Skin of body (tissue), 2 donors: ENCODE results near the gene DEK. TPM values are rescaled to one million over a fixed set of nuclear protein-coding genes. Genes with fewer than 3 reads are reported as not detected.

ENCODE experiments used
- DNase-seq: peaks from one replicate; lab custom pipeline; 2025; lab: John Stamatoyannopoulos, UW
- total RNA-seq: library from RNA; depleted of rRNA; stranded (reverse); fragments of >200 nt; gene quantifications from one replicate; pipeline ENCODE4 v1.2.3, GENCODE V29; 2014

The DEK gene
- total RNA-seq, 1 donor from 2014 or later, result 125 TPM

DNA sequence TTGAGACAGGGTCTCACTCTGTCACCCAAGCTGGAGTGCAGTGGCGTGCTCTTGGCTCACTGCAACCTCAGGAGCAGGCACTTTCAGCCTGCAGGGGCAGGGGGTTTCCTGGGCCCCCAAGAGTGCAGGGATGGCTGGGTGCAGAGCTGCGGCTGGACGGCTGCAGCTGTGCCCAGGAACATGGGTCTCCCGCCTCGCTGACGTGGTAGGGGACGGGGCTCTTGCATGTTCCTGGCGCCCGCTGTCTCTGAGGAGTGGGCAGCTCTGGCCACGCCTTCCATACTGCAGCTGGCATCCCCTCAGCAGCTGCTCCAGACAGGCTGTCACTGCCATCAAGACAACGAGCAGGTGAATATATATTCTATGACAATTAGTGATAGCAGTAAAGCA, 2.2 kb upstream of the DEK start:
- DNase-seq, result no peak

DNA sequence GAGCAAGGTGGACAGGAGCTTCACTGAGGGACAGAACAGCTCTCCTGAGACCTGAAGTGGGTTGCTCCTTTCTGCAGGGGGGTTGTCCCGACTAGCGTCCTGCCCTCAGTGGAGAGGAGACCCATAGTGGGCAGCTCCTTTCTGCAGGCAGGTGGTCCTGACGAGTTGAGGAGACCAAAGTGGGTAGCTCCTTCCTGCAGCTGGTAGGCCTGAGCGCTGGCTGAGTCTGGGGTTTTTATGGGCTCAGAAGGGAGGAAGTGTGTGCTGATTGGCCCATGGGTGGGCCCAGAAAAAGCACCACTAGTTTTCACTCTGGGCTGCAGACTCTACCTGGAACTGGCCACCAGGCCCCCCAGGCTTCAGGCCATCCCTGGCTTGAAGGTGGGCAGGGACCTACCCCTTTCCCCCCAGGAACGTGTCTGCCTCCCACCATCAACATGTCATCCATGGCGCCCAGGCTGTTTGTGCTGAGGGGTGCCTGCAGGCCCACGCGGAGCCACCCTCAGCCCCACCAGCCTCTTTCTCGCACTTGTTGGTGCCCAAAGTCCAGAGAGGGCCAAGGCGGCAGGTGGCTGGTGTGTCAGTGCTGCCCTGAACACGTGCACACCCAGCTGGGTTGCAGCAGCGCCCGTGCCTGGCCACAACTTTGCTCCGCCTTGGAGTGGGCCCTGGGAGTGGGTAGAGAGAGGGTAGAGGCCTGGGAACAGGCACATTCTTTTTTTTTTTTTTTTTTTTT, 1.6 kb upstream of the DEK start:
- DNase-seq, result no peak

DNA sequence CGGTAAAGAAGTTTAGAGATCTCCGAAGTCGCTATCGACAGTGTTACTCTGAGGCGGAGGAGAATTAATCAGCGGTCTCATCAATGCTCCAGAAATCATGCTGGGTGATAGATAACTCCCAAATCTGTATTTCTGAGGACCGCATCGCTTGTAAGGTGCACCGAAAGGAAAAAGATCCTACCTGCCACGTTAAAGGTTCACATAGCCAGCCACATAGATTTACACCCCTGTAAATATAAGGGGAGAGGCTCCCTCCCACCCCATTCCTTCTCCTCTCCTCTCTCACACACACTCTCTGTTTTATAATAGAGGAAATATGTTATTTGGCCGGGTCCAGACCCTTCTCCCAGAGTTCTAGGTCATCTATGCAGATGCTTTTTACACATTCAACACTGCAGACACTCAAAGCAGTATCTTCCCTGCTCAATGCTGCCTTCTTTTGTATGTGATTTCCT, 620 bp upstream of the DEK start:
- DNase-seq, result no peak

DNA sequence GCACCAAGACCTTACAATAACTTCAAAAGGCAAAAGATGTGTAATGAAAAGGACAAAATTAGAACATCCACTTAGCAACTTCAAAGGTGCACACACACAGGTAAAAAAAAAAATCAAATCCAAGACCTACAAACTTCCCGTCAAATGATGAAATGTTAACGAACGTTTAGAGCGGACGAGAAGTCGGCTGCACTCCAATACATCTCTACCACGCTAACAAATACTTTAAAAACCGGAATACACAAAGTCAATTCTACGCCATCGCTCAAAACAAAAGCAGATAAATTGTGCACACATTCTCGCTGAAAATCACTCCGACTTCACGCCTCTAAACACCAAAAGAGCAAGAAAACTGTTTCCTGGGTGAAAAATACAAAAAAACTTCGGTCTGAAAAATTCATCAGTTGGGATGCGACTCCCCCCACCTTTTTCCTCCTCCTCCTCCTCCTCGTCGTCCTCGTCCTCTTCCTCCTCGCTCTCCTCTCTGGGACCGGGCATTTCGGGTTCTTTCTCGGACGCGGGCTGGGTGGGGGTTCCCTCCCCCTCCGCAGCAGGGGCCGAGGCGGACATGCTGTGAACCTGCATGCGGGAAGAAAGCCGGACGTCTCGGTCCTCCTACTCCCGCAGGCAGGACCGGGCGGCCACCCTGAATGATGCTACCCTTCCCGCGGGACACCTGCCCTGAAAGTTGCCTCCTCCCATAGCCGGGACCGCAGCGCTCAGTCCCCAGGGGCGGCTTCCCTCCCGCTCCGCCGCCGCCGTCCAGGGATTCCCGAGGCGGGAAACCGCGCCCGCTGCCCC, 712 bp downstream of the DEK start:
- peak; percentile 34 for DNase-seq

DNA sequence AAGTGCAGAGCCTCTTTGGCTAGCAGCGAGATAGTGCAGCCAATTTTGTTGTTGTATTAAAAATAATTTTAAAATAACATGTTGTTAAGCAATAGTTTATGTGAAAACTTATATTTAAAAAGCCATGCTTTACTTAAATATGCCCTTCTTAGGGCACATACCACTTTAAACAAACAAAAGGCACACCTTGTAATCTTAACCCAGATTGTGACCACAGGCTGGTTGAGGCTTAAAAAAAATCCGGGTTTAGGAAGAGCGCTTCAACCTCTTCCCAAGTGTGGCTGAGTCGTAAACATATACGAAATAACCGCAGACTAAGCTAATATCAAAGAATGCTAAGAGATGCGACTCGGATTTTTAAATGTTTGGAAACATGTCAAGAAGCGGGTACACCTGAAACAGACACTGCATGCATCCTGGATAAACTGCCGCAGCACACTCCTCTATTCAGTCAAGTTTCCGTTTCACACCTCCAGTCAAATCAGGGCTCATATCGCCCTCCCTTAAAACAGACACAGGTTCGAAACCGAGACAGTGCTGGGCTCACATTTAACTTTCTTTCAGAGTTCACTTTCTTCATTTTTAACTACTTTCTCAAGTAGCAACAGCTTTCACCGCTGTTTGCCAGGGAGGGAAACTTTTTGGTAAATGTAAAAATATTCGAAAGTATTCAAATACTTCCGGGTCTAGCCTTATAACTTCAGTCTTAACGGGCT, 1.5 kb downstream of the DEK start:
- DNase-seq, result peak; percentile 14

DNA sequence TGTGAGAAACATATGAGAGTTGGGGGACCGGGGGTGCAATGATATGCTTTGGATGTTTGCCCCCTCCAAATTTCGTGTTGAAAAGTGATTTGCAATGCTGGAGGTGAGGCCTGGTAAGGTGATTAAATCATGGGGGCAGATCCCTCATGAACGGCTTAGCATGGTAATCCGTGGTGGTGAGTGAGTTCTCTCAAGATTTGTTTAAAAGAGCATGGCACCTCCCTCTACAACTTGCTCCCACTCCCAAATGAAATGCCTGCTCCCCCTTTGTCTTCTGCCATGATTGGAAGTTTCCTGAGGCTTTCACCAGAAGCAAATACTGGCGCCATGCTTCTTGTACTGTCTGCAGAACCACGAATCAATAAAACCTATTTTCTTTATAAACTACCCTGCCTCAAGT, 2.5 kb downstream of the DEK start:
- no peak for DNase-seq

DNA sequence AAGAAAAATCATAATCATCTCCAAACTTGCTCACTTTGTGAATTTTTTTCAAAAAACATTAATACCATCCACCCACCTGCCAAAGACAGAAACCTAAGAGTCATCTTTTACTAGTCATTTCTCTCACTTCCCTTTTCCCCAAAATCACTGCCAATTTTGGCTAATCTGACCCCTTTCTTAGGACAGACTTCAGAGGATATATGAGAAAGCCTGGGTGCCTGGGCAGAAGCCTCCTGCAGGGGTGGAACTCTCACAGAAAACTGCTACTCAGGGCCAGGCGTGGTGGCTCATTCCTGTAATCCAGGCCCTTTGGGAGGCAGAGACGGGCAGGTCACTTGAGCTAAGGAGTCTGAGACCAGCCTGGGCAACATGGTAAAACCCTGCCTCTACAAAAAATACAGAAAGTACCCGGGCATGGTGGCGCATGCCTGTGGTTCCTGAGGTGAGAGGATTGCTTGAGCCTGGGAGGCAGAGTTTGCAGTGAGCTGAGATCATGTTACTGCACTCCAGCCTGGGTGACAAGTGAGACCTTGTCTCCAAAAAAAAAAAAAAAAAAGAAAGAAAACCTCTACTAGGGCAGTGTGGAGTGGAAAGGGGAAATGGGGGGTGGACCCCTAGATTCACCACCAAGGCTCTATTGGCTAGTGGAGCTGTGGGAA, 3.8 kb downstream of the DEK start:
- DNase-seq, result no peak

DNA sequence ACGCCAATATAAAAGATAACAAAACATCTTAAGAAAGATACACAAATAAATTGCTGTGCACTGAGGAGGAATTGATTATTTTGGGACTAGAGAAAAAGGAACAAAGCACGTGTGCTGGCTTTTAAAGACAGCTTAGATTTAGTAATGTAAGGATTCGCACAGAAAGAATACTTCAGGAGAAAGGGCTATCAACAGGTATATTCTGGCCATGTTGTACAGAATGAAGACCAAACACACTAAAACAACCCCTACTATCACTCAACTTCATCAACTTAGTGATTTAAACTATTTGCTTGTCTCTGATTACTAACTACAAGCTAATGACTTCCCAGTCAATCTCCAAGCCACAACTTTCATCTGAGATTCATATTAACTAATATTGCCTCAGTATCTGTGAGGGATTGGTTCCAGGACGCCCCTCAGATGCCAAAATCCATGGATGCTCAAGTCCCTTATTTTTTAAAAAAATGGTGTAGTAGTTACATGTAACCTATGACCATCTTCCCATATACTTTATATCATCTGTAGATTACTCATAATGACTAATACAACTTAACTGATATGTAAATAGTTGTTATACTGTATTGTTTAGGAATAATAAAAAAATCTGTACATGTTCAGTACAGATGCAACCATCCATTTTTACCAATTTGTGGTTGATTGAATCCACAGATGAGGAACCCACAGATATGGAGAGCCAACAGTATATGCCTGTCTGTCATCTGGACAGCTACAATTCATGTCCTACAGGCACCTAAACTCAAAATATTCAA, 4.5 kb downstream of the DEK start:
- DNase-seq, result no peak

DNA sequence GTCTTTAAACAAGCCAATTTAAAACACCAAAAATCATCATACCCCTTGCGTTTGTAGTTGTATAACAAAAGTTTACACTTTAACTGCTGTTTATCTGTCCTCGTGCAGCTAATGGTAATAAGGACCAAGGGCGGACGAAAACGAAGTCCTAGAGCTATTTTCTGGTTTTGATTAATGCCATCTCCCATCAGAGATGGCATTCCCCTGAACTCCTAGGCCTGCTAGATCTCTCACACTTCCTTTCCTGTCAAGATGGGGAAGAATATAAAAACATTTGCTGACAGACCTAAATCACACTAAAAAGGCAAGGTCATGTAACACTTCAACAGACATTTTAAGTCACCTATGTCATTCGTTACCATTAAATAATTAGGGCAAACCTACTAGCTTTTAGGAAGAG, 9.5 kb downstream of the DEK start:
- DNase-seq, result no peak

DNA sequence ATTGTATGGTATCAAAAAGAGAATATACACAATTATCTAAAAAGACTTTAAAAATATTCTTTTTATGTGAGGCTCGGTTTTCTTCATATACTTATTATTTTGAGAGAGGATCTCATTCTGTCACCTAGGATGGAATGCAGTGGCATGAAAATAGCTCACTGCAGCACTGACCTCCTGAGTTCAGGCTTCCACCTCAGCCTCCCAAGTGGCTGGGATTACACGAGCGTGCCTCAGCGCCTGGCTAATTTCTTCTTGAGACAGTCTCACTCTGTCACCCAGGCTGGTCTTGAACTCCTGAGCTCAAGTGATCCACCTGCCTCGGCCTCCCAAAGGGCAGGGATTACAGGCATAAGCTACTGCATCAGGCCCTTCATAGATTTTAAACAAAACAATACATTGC, 10.7 kb downstream of the DEK start:
- no peak for DNase-seq

DNA sequence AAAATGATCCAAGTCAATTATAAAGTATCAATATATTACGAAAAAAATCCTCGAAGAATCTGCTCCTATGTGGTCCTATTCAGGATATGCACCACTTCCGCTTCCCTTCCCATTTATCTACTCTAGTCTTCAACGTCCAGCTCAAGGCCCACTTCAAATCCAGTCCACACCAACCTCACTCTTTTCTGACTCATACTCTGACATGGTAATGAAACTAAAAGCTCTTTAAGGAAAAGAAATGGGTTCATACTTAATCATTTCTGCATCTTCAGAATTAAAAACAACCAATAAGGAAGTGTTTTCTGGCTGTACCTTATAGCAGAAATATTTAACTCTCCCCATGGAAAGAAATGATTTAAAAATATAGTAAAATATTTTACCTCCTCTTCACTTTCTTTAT, 15.1 kb downstream of the DEK start:
- no peak for DNase-seq

DNA sequence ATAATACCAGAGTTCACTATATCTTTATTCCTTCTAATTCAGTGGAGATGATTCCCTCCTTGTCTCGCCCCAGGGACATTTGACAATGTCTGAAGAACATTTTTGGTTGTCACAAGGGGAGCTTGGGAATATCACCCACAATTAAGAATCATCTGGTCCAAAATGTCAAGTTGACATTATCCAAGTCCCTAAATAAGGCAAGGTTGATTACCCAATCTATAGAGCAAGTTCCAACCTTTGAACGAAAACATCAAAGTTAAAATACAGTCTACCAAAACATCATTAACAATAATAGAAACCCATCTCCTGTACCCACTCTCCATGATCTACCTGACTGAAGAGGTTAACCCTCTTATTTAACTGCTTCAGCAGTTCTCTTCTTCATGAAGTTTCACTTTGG, 15.6 kb downstream of the DEK start:
- no peak for DNase-seq

DNA sequence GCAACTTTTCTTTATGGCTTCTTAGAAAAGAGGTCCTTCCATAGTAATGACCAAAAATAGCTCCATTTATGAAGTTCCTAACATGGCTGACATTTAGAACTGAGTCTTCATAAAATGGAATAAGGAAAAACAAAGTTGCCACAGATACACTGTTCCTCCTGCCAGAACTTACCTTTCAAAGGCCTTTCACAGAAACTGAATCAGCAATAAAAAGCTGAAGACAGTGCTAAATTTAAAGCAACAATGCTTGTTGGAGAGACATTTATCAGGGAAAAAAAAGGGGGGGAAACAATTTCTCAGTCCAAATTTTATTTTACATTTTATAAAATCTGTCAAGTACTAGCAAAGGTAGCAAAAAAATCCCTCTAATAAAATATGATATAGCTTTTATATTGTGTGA, 17.3 kb downstream of the DEK start:
- DNase-seq, result no peak

DNA sequence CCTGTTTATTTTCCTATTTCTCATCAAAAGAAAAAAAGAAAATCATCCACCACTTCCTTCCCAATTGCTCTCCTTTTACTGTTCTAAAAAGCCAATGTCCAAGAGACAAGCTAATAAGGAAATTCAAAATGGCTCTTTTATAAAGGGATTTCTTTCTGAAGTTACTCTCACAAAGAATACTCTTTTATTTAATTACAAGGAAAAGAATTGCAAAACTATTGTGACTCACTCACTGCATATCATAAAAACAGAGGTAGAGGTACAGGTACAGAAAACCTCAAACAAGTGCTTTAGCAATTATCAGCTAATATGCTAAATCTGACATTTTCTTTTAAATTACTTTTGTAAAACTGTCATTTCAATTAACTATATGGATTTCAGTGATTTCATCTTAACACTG, 18.1 kb downstream of the DEK start:
- no peak for DNase-seq

DNA sequence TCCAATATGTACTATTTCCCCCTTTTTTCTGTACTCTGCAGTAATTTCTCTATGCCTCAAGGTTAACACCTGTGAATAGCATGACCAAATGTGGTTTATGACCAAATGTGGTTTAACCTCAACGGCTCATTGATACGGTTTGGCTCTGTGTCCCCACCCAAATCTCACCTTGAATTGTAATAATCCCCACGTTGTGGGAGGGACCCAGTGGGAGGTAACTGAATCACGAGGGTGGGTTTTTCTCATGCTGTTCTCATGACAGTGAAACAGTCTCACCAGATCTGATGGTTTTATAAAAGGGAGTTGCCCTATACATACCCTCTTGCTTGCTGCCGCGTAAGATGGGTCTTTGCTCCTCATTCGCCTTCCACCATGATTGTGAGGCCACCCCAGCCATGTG, 18.7 kb downstream of the DEK start:
- DNase-seq, result no peak

DNA sequence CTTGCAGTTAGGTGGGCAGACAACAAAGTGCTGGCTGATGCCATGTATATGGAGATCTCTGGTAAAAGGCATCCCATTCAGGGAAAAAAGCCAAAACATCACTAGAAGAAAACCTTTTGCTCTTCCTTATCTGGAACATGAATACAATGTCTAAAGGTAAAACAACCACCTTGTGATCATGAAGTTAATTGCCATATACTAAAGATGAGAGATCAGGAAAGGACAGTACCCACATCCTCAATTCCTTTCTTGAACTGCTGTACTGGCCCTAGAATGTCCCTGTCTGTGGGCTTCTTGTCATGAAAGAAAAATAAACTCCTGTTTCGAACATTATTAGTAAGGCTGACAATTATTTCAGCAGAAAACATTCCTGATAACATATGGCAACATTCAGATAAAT, 19.3 kb downstream of the DEK start:
- no peak for DNase-seq

DNA sequence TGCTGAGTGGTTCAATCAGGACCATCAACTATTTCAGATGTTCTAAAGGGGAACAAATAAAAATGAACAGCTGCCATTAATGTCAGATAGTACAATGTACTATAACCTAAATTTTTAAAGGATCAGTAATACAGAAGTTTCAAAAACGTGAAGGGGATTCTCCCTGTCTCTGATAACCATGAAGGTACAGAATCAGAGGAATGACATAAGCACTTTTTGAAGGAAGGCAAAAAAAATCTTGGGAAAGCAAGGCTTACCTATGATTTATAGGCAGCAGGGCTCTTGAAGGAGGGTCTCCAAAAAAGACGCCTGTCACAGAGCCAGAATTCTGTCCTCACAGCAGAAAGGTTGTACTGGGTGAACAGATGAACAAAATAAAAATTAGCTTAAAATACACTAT, 20.1 kb downstream of the DEK start:
- DNase-seq, result no peak

DNA sequence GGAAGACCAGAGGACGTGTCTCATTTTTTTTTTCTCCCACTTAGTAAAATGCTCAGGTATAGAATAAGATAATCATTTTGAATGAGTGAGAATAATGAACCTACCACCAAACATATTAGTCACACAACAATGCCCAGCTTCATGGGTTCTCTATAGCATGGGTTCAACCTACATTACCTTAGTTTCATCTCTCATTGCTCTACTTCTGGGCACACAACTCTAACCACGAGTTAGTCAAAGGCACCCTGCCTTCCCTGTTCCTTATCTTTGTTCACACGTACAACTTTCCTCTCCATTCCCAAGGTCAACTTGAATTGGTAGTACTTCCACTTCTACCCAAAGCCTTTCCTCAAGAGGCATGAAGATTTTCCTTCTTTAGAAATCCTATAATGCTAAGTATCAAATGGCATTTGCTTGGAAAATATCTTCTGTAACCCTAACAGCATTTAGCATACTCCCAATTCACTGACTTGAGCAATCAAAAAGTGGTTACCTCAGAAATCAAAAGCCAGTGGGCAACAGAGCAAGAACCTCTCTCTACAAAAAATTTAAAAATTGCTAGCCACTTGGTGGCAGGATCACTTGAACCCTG, 20.9 kb downstream of the DEK start:
- DNase-seq, result no peak

DNA sequence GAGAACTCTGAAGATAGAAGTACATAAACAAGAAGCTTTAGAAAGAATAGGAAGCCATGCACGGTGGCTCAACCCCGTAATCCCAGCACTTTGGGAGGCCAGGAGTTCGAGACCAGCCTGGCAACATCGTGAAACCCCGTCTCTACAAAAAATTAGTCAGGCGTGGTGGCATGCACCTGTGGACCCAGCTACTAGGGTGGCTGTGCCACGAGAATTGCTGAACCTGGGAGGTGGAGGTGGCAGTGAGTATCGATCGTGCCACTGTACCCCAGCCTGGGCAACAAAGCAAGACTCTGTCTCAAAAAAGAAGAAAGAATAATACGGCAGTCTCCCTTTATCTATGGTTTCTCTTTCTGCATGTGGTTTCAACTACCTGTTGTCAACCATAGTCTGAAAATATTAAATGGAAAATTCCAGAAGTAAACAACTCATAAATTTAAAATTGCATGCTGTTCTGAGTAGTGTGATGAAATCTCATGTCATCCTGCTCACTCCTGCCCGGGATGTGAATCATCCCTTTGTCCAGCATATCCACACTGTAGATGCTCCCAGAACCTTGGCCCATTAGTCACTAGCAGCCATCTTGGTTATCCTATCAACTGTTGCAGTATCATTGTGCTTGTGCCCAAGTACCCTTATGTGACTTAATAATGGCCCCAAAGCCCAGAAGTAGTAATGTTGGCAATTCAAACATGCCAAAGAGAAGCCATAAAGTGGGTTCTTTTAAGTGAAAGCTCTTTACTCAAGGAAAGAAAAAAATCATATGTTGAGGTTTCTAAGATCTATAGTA, 22.1 kb downstream of the DEK start:
- no peak for DNase-seq
